ENCODE data around the gene TSPAN17. TPM values are rescaled to one million over a fixed set of nuclear protein-coding genes. Genes with fewer than 3 reads are reported as not detected.

The TSPAN17 gene
- total and polyA plus RNA-seq, 9 of the 15 experiments (the other 6 are each of a cell fraction or from before 2014, with no cell fraction given), result 0.73 to 58.3 (median 34.5) TPM

DNA sequence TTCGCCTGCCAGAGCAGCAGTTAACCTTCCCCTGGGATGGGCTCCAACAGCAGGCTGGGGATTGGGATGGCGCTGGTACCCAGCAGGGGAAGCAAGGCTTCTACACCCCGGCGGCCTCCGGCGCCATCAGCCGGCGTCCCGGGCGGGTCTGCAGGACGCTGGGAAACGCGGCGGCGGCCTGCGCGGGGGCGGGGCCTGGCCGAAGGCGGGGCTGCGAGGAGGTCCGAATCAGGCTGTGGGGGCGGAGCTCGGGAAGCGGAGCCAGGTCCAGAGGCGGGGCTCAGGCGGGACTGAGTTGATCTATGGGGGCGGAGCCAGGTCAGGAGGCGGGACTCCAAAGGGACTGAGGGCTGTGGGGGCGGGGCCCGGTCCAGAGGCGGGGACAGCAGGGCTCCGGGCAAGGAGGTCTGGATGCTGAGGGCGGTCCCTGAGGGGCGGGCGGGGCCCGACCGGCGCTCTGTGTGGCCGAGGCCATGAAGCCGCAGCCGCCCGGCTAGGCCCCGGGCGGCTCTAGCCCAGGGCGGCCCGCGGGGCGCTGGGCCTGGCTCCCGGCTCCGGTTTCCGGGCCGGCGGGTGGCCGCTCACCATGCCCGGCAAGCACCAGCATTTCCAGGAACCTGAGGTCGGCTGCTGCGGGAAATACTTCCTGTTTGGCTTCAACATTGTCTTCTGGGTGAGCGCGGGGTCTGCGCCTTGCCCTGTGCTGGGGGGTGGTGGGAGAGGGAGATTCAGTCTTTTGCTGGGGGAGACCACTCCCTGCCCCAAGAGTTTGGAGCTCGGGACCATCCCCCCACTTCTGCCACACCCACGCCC, at the start of gene TSPAN17 (continued):
- TF ChIP-seq, protein P1, sequence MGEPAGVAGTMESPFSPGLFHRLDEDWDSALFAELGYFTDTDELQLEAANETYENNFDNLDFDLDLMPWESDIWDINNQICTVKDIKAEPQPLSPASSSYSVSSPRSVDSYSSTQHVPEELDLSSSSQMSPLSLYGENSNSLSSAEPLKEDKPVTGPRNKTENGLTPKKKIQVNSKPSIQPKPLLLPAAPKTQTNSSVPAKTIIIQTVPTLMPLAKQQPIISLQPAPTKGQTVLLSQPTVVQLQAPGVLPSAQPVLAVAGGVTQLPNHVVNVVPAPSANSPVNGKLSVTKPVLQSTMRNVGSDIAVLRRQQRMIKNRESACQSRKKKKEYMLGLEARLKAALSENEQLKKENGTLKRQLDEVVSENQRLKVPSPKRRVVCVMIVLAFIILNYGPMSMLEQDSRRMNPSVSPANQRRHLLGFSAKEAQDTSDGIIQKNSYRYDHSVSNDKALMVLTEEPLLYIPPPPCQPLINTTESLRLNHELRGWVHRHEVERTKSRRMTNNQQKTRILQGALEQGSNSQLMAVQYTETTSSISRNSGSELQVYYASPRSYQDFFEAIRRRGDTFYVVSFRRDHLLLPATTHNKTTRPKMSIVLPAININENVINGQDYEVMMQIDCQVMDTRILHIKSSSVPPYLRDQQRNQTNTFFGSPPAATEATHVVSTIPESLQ (CRISPR knock-in tag; IDR thresholded peaks at IDR 0.05), result no peak
- TF ChIP-seq SRF (CRISPR knock-in tag; IDR thresholded peaks at IDR 0.05) (peak in 1 of 2 experiments; percentile 84; a peak in 2 of 4 replicates), HDAC6 (IDR thresholded peaks at IDR 0.05; ENCODE audit: low read depth, low read length) (no peak), HMGN3 (IDR thresholded peaks at IDR 0.05; ENCODE audit: borderline replicate concordance, extremely low read depth, insufficient read length, low read depth, low read length) (peak; percentile 91), ZNF77 (CRISPR knock-in tag; IDR thresholded peaks at IDR 0.05) (no peak), ELF2 (CRISPR knock-in tag; IDR thresholded peaks at IDR 0.05) (no peak), ZBED1 (IDR thresholded peaks at IDR 0.05) (no peak), SRSF7 (optimal IDR thresholded peaks at IDR 0.05; ENCODE audit: low read depth, low read length) (no peak), FOXJ2 (tag; IDR thresholded peaks at IDR 0.05) (no peak)
- TF ChIP-seq, protein P2, sequence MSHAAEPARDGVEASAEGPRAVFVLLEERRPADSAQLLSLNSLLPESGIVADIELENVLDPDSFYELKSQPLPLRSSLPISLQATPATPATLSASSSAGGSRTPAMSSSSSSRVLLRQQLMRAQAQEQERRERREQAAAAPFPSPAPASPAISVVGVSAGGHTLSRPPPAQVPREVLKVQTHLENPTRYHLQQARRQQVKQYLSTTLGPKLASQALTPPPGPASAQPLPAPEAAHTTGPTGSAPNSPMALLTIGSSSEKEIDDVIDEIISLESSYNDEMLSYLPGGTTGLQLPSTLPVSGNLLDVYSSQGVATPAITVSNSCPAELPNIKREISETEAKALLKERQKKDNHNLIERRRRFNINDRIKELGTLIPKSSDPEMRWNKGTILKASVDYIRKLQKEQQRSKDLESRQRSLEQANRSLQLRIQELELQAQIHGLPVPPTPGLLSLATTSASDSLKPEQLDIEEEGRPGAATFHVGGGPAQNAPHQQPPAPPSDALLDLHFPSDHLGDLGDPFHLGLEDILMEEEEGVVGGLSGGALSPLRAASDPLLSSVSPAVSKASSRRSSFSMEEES (CRISPR knock-in tag; IDR thresholded peaks at IDR 0.05), result no peak
- TF ChIP-seq, protein P3, sequence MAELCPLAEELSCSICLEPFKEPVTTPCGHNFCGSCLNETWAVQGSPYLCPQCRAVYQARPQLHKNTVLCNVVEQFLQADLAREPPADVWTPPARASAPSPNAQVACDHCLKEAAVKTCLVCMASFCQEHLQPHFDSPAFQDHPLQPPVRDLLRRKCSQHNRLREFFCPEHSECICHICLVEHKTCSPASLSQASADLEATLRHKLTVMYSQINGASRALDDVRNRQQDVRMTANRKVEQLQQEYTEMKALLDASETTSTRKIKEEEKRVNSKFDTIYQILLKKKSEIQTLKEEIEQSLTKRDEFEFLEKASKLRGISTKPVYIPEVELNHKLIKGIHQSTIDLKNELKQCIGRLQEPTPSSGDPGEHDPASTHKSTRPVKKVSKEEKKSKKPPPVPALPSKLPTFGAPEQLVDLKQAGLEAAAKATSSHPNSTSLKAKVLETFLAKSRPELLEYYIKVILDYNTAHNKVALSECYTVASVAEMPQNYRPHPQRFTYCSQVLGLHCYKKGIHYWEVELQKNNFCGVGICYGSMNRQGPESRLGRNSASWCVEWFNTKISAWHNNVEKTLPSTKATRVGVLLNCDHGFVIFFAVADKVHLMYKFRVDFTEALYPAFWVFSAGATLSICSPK (IDR thresholded peaks at IDR 0.05; ENCODE audit: borderline replicate concordance), result no peak
- TF ChIP-seq, protein P4, sequence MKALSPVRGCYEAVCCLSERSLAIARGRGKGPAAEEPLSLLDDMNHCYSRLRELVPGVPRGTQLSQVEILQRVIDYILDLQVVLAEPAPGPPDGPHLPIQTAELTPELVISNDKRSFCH (CRISPR knock-in tag; IDR thresholded peaks at IDR 0.05), result no peak
- TF ChIP-seq, protein P4 (tag; IDR thresholded peaks at IDR 0.05), result no peak
- TF ChIP-seq, protein P5, sequence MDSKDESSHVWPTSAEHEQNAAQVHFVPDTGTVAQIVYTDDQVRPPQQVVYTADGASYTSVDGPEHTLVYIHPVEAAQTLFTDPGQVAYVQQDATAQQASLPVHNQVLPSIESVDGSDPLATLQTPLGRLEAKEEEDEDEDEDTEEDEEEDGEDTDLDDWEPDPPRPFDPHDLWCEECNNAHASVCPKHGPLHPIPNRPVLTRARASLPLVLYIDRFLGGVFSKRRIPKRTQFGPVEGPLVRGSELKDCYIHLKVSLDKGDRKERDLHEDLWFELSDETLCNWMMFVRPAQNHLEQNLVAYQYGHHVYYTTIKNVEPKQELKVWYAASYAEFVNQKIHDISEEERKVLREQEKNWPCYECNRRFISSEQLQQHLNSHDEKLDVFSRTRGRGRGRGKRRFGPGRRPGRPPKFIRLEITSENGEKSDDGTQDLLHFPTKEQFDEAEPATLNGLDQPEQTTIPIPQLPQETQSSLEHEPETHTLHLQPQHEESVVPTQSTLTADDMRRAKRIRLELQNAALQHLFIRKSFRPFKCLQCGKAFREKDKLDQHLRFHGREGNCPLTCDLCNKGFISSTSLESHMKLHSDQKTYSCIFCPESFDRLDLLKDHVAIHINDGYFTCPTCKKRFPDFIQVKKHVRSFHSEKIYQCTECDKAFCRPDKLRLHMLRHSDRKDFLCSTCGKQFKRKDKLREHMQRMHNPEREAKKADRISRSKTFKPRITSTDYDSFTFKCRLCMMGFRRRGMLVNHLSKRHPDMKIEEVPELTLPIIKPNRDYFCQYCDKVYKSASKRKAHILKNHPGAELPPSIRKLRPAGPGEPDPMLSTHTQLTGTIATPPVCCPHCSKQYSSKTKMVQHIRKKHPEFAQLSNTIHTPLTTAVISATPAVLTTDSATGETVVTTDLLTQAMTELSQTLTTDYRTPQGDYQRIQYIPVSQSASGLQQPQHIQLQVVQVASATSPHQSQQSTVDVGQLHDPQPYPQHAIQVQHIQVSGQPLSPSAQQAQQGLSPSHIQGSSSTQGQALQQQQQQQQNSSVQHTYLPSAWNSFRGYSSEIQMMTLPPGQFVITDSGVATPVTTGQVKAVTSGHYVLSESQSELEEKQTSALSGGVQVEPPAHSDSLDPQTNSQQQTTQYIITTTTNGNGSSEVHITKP (IDR thresholded peaks at IDR 0.05; ENCODE audit: partially characterized antibody), result no peak
- TF ChIP-seq, protein P6, sequence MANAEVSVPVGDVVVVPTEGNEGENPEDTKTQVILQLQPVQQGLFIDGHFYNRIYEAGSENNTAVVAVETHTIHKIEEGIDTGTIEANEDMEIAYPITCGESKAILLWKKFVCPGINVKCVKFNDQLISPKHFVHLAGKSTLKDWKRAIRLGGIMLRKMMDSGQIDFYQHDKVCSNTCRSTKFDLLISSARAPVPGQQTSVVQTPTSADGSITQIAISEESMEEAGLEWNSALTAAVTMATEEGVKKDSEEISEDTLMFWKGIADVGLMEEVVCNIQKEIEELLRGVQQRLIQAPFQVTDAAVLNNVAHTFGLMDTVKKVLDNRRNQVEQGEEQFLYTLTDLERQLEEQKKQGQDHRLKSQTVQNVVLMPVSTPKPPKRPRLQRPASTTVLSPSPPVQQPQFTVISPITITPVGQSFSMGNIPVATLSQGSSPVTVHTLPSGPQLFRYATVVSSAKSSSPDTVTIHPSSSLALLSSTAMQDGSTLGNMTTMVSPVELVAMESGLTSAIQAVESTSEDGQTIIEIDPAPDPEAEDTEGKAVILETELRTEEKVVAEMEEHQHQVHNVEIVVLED (CRISPR knock-in tag; IDR thresholded peaks at IDR 0.05), result peak; percentile 86
